Type B pancreatic cell (in vitro differentiated cells): Measurements from ENCODE around the gene TENM4. TPM values are rescaled to one million over a fixed set of nuclear protein-coding genes. Genes with fewer than 3 reads are reported as not detected.
"Not testable (repeated sequence)": the region's sequence is repeated elsewhere in the genome, so short reads cannot be mapped to it uniquely, and the experiment has no call there.

Source experiments
- DNase-seq: peaks from one replicate; pipeline ENCODE4 v3.0.0; 2021; ENCODE audit warnings: mixed read lengths; ENCODE audit not compliant: unreplicated experiment; ENCODE audit errors: extremely low spot score
- H3K27ac Mint-ChIP-seq: 2 replicates; pipeline ENCODE4 v1.8.0; 2021; ENCODE audit warnings: mild to moderate bottlenecking, mixed read lengths
- H3K27me3 Mint-ChIP-seq: 2 replicates; pipeline ENCODE4 v1.8.0; 2021; ENCODE audit warnings: mixed read lengths
- H3K36me3 Mint-ChIP-seq: 2 replicates; pipeline ENCODE4 v1.8.0; 2021; ENCODE audit warnings: mixed read lengths
- H3K4me1 Mint-ChIP-seq: one replicate; pipeline ENCODE4 v1.8.0; 2021; ENCODE audit warnings: mixed read lengths; ENCODE audit not compliant: unreplicated experiment
- H3K4me3 Mint-ChIP-seq: 2 replicates; pipeline ENCODE4 v1.8.0; 2021; ENCODE audit warnings: mild to moderate bottlenecking, mixed read lengths
- H3K9me3 Mint-ChIP-seq: 2 replicates; pipeline ENCODE4 v1.8.0; 2021; ENCODE audit warnings: mixed read lengths
- CTCF ChIP-seq: fragments of 200-600 bp; sonication (generic); conservative IDR thresholded peaks from 2 replicates; pipeline ENCODE4 v1.5.0; 2021; ENCODE audit warnings: antibody characterized with exemption, mild to moderate bottlenecking
- total RNA-seq: library from RNA; stranded (reverse); gene quantifications from 2 replicates; pipeline ENCODE4 v1.2.1, GENCODE V29; 2021; ENCODE audit warnings: low replicate concordance

Gene TENM4
- total RNA-seq, 1 donor from 2014 or later: 156 TPM

GRCh38 chr11:79227308-79227707 lies 213.5 kb downstream of the TENM4 start:
- Mint-ChIP-seq H3K9me3 (peaks cover 5% of the 10 kb centered on the region), H3K36me3 (peaks cover 10% of the 10 kb centered on the region), H3K4me1 (peaks cover 29% of the 10 kb centered on the region), H3K27ac (no peak overlapping the region), H3K27me3 (no peaks in the 10 kb centered on the region), H3K4me3 (no peak overlapping the region)
- TF ChIP-seq CTCF: no peak
- DNase-seq: no peak

- no peak for TF ChIP-seq CTCF
- Mint-ChIP-seq H3K4me3 (no peak overlapping the region), H3K9me3 (peaks cover 5% of the 10 kb centered on the region), H3K36me3 (peaks cover 15% of the 10 kb centered on the region), H3K4me1 (peaks cover 29% of the 10 kb centered on the region), H3K27ac (peak overlapping the region; percentile 31), H3K27me3 (no peaks in the 10 kb centered on the region)
- no peak for DNase-seq
These were observed 214.7 kb downstream of the TENM4 start for GRCh38 chr11:79226126-79226525.

DNA sequence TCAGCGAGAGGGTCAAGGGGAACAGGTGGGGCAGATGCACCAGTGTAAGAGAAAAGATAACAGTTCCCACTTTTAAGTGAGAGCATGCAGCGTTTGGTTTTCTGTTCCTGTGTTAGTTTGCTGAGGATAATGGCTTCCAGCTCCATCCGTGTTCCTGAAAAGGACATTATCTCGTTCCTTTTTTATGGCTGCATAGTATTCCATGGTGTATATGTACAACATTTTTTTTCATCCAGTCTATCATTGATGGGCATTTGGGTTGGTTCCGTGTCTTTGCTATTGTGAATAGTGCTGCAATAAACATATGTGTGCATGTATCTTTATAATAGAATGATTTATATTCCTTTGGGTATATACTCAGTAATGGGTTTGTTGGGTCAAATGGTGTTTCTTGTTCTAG lies 218.7 kb downstream of the TENM4 start:
- H3K27me3 Mint-ChIP-seq, H3K4me3 Mint-ChIP-seq, DNase-seq, H3K27ac Mint-ChIP-seq, H3K9me3 Mint-ChIP-seq: not testable (repeated sequence)
- Mint-ChIP-seq H3K36me3 (peaks cover 15% of the 10 kb centered on the region), H3K4me1 (peaks cover 26% of the 10 kb centered on the region)

DNA sequence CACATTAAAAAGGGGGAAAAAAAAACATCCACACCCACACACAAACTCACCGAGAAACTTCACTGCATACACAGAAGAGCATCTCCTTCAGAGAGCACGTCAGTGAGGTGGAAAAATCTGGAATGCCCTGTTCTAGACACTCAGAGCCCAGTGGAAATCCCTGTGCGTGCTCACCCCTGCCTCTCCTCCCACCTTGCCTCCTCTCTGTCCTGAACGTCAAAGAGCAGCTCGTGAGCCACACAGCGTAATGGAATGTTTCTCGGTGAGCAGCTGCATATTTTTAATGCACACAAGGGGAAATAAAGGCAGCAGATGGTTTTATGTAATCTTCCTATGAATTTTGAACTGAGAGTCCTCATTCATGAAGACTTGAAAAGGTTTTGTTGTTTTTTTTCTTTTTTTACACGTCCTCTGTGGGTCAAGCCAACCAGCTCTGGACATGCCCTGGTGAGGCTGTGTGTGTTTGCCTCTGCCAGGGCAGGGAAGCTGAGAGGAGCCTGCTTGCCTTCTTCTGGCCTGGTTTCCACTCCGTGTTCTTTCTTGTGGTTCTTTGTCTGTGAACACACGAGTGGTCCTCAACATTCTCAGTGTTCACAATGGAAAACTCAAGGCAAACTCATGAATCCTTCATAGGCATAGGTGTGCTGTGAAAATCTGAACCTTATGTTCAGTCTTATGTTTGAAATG lies 219.2 kb downstream of the TENM4 start:
- no peak for TF ChIP-seq CTCF
- peaks cover 5% of the 10 kb centered on the region for H3K9me3 Mint-ChIP-seq
- peaks cover 19% of the 10 kb centered on the region for H3K36me3 Mint-ChIP-seq
- no peaks in the 10 kb centered on the region for H3K27me3 Mint-ChIP-seq
- H3K4me3 Mint-ChIP-seq: no peak overlapping the region
- H3K4me1 Mint-ChIP-seq: peaks cover 20% of the 10 kb centered on the region
- no peak for DNase-seq
- H3K27ac Mint-ChIP-seq: no peak overlapping the region

GRCh38 chr11:79220171-79220570 lies 220.7 kb downstream of the TENM4 start:
- DNase-seq: no peak
- no peak overlapping the region for H3K4me3 Mint-ChIP-seq
- peaks cover 23% of the 10 kb centered on the region for H3K36me3 Mint-ChIP-seq
- no peaks in the 10 kb centered on the region for H3K27me3 Mint-ChIP-seq
- H3K4me1 Mint-ChIP-seq: peaks cover 12% of the 10 kb centered on the region
- no peak for TF ChIP-seq CTCF
- no peak overlapping the region for H3K27ac Mint-ChIP-seq
- peaks cover 5% of the 10 kb centered on the region for H3K9me3 Mint-ChIP-seq

DNA sequence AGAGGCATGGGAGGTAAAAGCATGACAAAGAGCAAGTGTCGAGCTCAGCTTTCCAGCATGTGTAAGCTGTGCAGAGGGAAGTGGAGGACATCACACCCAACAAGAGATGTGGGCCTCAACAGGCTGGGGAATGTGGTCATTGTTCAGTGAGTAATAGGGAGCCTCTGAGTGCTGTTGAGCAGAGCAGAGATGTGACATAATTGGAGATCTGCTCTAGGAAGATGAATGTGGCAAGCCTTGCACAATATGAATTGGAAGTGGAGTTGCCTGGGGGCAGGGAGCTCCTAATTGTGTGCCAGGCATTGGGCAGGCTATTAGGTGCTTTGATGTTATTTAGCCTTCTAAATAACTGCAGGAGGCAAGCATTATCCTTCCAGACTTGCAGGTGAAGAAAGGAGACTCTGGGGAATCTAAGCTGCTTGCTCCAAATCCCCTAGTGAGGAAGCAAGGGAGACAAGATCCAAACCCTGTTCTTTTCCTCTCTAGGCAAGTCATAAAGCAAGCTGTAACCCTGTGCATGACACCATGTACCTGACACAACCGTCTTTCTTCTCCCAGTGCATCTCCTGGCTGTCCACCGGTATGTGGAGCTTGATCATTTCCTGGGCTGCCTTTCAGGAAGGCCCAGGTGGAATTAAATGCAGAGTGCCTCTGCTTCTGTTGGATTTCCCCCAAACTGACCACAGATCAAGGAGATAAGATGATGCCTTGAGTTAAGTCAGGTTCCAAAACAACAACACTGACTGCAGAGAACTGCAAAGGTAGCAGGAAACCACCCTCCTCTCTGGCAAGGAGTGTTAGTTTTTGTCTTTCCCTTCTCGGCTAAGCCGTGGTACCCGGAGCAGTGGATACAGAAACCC lies 221.4 kb downstream of the TENM4 start:
- no peak for TF ChIP-seq CTCF
- H3K27ac Mint-ChIP-seq: no peak overlapping the region
- no peak overlapping the region for H3K4me3 Mint-ChIP-seq
- peaks cover 5% of the 10 kb centered on the region for H3K9me3 Mint-ChIP-seq
- H3K36me3 Mint-ChIP-seq: peaks cover 28% of the 10 kb centered on the region
- H3K27me3 Mint-ChIP-seq: no peaks in the 10 kb centered on the region
- H3K4me1 Mint-ChIP-seq: peaks cover 12% of the 10 kb centered on the region
- no peak for DNase-seq
